Tibial nerve (tissue), 4 donors: ENCODE measurements around the gene SLC35F3. TPM values are rescaled to one million over a fixed set of nuclear protein-coding genes. Genes with fewer than 3 reads are reported as not detected.
"Not testable (repeated sequence)": the region's sequence is repeated elsewhere in the genome, so short reads cannot be mapped to it uniquely, and the experiment has no call there.

Experiments
- DNase-seq, 2 donors: peaks; one replicate each; pipeline ENCODE4 v3.0.0-alpha.2; 2019; ENCODE audit warnings: low spot score in 2 of 2
- H3K27ac ChIP-seq, 4 donors: fragments of 200-600 bp; sonication (generic) in 3 of 4; one replicate each; pipeline ENCODE4 v1.5.1; 2017 to 2019; ENCODE audit warnings: mild to moderate bottlenecking in 1 of 4
- H3K27me3 ChIP-seq, 2 donors: fragments of 200-600 bp; sonication (generic) in 1 of 2; one replicate each; pipeline versions ENCODE4 v1.5.1 to v1.6.0; 2017 to 2019
- H3K36me3 ChIP-seq, 3 donors: fragments of 200-600 bp; sonication (generic); one replicate each; pipeline ENCODE4 v1.5.1; 2018 to 2019
- H3K4me1 ChIP-seq, 4 donors: fragments of 200-600 bp; sonication (generic) in 3 of 4; one replicate each; pipeline ENCODE4 v1.5.1; 2017 to 2019
- H3K4me3 ChIP-seq, 4 donors: fragments of 200-600 bp; sonication (generic) in 3 of 4; one replicate each; pipeline ENCODE4 v1.5.1; 2017 to 2019; ENCODE audit warnings: mild to moderate bottlenecking in 1 of 4, moderate library complexity in 1 of 4
- H3K9me3 ChIP-seq, 4 donors: fragments of 200-600 bp; sonication (generic) in 3 of 4; one replicate each; pipeline ENCODE4 v1.5.1; 2017 to 2019
- CTCF ChIP-seq, 5 experiments: fragments of 200-600 bp in 3 of 5; fragments of 450-650 bp in 2 of 5; sonication (generic) in 3 of 5; IDR thresholded peaks; one replicate each; pipeline ENCODE4 v1.5.1; 2016 to 2019; ENCODE audit warnings: antibody characterized with exemption in 5 of 5, mild to moderate bottlenecking in 3 of 5, moderate library complexity in 2 of 5
- EP300 ChIP-seq, 2 donors: sonication (generic); formaldehyde crosslinking; IDR thresholded peaks; one replicate each; pipeline ENCODE4 v1.6.1; 2017; ENCODE audit warnings: antibody characterized with exemption in 2 of 2, mild to moderate bottlenecking in 1 of 2
- POLR2A ChIP-seq, 2 donors: fragments of 450-650 bp; IDR thresholded peaks; one replicate each; pipeline ENCODE4 v1.6.1; 2017; ENCODE audit warnings: antibody characterized with exemption in 2 of 2, mild to moderate bottlenecking in 2 of 2, moderate library complexity in 2 of 2
- WGBS, 2 donors: methylation state at CpG; one replicate each; pipeline ENCODE4 v1.1.5; 2018; 5-methylcytosine and 5-hydroxymethylcytosine counted together
- total RNA-seq, 4 donors: library from RNA; depleted of rRNA; stranded (reverse); fragments of >200 nt; gene quantifications; one replicate each; pipeline ENCODE4 v1.1.0, GENCODE V29; 2016

SLC35F3 gene
- total RNA-seq, 4 donors from 2014 or later = 0.90 TPM; not detected in 3

- TF ChIP-seq POLR2A (IDR thresholded peaks at IDR 0.05) (no peak), EP300 (IDR thresholded peaks at IDR 0.05) (no peak), CTCF (IDR thresholded peaks at IDR 0.05) (no peak)
Measured at GRCh38 chr1:234300096-234300495, 395.6 kb downstream of the SLC35F3 start.

GRCh38 chr1:234301663-234302062 lies 397.2 kb downstream of the SLC35F3 start:
- H3K27me3 ChIP-seq, H3K36me3 ChIP-seq, H3K27ac ChIP-seq, H3K4me1 ChIP-seq, H3K4me3 ChIP-seq, H3K9me3 ChIP-seq, DNase-seq: not testable (repeated sequence)
- WGBS, 2 donors = 81 to 87% methylated on average over 1 of the region's 1 CpG

More at GRCh38 chr1:234300096-234300495, 395.6 kb downstream of the SLC35F3 start:
- WGBS, 2 donors = 38 to 58% methylated on average over 2 of the region's 2 CpGs
- Histone ChIP-seq H3K9me3 (peaks cover 0 to 5% (median 0%) of the 10 kb centered on the region in 4 donors), H3K36me3 (no peaks in the 10 kb centered on the region), H3K27me3 (no peaks in the 10 kb centered on the region), H3K4me3 (no peak overlapping the region), H3K4me1 (no peaks in the 10 kb centered on the region), H3K27ac (no peak overlapping the region)
- DNase-seq = no peak

GRCh38 chr1:234302354-234302962 lies 398.0 kb downstream of the SLC35F3 start:
- 75 to 76% methylated on average over 6 of the region's 6 CpGs for WGBS, 2 donors
- H3K4me1 ChIP-seq = no peaks in the 10 kb centered on the region
- DNase-seq = peak in 1 of 2 donors; percentile 6

GRCh38 chr1:234303231-234303630 lies 398.8 kb downstream of the SLC35F3 start:
- DNase-seq = no peak
- no peaks in the 10 kb centered on the region for H3K36me3 ChIP-seq
- no peaks in the 10 kb centered on the region for H3K4me1 ChIP-seq
- H3K27me3 ChIP-seq = no peaks in the 10 kb centered on the region
- H3K4me3 ChIP-seq = no peak overlapping the region
- TF ChIP-seq CTCF (IDR thresholded peaks at IDR 0.05) (no peak), POLR2A (IDR thresholded peaks at IDR 0.05) (no peak), EP300 (IDR thresholded peaks at IDR 0.05) (no peak)
- no peak overlapping the region for H3K27ac ChIP-seq
- WGBS, 2 donors = 36 to 51% methylated on average over 6 of the region's 6 CpGs
- H3K9me3 ChIP-seq = peaks cover 0 to 5% (median 0%) of the 10 kb centered on the region in 4 donors

More at GRCh38 chr1:234302354-234302962, 398.0 kb downstream of the SLC35F3 start:
- Histone ChIP-seq H3K27ac (no peak overlapping the region), H3K36me3 (no peaks in the 10 kb centered on the region), H3K4me3 (no peak overlapping the region), H3K9me3 (peaks cover 0 to 5% (median 0%) of the 10 kb centered on the region in 4 donors), H3K27me3 (no peaks in the 10 kb centered on the region)
- TF ChIP-seq CTCF (IDR thresholded peaks at IDR 0.05) = no peak
- TF ChIP-seq EP300 (IDR thresholded peaks at IDR 0.05) = no peak
- TF ChIP-seq POLR2A (IDR thresholded peaks at IDR 0.05) = no peak

GRCh38 chr1:234307726-234308125 lies 403.2 kb downstream of the SLC35F3 start:
- TF ChIP-seq EP300 (IDR thresholded peaks at IDR 0.05) = no peak
- no peak for TF ChIP-seq CTCF (IDR thresholded peaks at IDR 0.05)
- TF ChIP-seq POLR2A (IDR thresholded peaks at IDR 0.05) = no peak
- H3K4me3 ChIP-seq = no peak overlapping the region
- no peaks in the 10 kb centered on the region for H3K4me1 ChIP-seq
- H3K36me3 ChIP-seq = no peaks in the 10 kb centered on the region
- no peaks in the 10 kb centered on the region for H3K9me3 ChIP-seq
- no peaks in the 10 kb centered on the region for H3K27me3 ChIP-seq
- WGBS, 2 donors = 81 to 88% methylated on average over 6 of the region's 6 CpGs
- H3K27ac ChIP-seq = no peak overlapping the region
- no peak for DNase-seq
